AG08396 (cell line): ENCODE measurements around the gene PRR23B.

Experiments used
- DNase-seq: peaks from one replicate; pipeline ENCODE4 v3.0.0; 2012; ENCODE audit warnings: low spot score, mixed read lengths

Gene PRR23B

GRCh38 chr3:138974462-138974861 lies 46.3 kb downstream of the PRR23B start:
- no peak for DNase-seq

- no peak for DNase-seq
These were observed 47.8 kb downstream of the PRR23B start for GRCh38 chr3:138972941-138973340.

GRCh38 chr3:138971766-138972320 lies 48.9 kb downstream of the PRR23B start:
- no peak for DNase-seq
